ENCODE measurements around the gene STUM.
"Not testable (repeated sequence)": the region's sequence is repeated elsewhere in the genome, so short reads cannot be mapped to it uniquely, and the experiment has no call there.

STUM gene

DNA sequence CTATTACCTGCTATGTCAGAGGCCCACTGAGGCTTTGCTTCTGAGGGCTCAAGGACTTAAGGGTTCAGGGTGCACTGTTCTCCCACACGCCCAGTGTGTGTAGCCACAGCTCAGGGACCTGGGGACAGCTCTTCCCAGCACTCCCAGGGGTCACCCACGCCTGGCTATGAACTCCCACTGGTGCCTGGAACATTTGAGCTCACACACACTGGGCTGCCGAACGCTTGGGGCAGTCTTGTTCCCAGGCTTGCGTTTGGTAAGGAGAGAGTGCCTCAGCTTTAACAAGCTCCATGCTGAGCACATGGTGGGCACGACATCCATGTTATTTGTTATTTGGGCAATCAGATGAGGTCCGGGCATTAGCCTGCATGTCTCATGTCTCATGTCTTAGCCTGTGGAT is 37.6 kb downstream of the STUM start:
- no peak for DNase-seq

DNA sequence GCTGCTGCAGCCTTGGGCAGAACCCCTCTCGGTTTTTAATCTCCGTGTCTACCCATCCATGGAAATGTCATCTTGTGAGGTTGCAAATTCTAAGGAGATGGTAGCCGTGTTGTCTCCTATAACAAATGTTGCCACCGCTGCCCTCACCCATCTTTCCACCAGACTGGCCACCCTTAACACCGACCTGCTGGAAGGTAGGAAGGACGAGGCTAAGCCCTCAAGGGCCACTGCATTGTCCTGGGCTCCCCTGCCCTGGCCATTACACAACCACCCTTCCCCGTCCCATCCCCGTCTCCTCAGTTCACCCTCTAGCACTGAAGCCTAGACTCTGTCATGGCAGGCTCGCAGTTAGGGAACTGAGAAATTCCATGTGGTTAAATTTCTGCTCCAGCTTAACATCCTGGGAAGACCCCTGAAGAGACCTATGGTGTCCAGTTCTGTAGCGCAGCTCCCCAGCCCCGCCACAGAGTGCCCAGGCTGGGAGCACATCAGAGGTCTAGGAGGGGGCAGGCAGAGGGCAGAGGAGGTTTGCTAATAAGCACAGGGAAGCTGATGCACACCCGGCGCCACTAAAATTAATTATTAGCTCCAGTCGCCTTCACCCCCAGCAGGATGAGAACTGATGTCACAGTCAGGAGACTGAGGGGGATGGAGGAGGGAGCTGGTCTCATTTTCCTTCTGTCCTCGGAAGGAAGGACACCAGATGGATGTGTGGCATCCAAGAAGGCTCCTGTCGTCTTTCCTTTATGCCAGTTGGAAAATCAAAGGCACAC is 38.3 kb downstream of the STUM start:
- DNase-seq: no peak

DNA sequence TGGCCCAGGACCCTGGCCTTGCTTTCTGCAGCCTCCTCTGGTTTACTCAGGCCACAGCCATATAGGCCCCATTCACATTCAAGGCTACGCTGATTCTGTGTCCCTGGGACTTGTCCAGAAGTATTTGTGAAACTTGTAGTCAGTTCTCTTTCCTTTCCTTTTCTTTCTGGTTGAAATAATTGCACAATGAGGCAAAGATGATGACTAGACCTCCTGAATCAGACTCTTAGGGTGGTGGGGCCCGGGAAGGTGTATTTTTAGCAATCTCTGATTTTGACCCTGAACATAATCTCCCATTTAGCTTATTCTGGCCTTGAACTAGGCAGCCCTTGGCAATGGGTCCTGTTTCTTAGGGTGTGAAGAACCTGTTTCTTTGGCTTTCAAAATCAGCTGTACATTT is 39.9 kb downstream of the STUM start:
- no peak for DNase-seq

DNA sequence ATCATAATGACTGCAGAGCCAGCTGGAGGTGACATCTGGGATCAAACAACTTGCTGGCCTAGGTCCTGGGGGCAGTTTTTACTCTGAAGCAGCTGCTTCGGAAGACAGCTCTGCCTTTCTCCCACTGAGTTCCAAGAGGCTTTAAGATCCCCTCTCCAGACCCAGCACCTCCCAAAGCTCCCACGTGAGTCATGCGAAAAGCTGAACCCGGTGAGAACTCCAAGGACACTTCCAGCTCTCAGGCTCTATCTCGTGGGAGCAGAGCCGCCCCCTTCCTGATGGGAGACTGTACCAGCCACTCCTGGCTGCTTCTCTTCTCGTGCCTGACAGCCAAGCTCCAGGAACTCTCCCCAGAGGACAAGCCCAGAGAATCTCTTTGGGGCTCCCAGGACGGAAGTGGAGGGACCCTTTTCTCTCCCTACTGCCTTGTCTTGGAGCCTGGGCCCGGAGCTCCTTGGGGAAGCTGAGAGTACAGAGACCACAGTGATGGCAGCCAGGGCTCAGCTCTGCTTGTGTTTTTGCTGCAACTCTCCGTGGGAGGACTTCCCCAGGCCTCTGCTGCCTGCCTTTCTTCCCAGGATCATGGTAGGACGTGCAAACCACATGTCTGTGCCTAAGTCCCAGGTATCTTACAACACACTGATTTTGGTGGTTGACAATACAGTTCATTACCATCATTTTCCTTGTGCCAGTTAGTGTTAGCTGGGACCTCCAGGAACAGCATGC is 40.6 kb downstream of the STUM start:
- DNase-seq: no peak

DNA sequence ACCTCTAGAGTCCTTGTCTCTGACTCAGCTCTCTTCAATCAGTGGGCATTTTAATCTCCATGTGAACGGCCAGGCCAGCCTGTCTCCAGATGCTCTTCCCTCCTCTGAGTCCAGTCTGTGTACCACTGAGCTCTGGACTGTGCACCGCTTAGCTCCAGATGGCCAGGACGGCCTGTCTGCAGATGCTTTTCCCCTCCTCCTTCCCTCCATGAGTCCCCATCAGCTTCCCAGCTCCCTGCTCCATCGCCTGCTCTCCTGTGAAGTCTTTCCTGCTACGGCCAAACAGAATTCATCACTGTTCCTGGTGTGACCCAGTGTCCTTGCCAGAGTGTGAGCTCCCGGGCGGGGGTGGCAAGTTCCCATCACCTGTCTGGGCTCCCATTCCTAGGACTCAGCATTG is 42.0 kb downstream of the STUM start:
- DNase-seq: no peak

DNA sequence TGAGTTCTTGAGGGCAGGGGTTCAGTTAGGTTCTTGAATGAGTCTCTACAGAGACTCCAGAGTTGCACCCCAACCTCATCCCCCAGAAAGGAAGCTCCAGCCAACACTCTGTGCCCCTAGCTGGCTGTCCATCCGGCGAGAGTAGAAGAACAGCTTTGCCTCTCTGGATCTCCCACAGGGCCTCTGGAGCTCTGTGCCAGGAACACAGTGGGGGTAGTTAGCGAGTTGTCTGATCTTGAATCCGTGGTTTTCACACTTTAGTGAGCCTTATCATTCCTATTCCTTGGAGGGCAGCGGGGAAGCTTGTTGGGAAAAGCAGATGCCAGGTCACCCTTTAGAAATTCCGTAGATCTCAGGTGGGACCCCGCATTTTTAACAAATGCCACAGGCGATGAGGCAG is 45.0 kb downstream of the STUM start:
- DNase-seq: no peak

DNA sequence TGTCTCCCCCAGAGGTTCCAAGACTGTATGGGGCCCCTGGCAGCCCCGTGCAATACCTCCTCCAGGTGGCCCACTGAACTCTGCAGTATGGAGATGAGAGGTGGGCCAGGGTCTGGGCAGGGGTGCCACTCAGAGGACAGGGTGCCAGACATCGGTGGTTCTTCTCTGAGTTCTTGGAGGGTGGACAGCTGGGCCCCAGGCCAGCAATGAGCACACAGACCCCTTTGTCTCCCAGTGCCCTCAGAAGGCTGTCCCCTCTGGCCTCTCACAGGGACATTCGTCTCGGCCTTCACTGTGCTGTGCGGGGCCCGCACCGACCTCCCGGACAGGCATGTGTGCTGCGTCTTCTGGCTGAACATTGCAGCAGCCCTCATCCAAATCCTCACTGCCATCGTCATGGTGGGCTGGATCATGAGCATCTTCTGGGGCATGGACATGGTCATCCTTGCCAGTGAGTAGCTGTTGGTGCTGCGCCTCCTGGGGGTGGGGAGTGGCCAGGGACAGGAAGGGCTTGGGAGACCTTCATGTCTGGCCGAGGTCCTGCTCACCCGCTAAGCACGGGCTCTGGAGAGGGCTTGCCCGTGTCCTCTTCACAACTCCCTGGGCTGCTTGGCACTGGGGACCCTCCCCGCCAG is 48.1 kb downstream of the STUM start:
- no peak for DNase-seq

DNA sequence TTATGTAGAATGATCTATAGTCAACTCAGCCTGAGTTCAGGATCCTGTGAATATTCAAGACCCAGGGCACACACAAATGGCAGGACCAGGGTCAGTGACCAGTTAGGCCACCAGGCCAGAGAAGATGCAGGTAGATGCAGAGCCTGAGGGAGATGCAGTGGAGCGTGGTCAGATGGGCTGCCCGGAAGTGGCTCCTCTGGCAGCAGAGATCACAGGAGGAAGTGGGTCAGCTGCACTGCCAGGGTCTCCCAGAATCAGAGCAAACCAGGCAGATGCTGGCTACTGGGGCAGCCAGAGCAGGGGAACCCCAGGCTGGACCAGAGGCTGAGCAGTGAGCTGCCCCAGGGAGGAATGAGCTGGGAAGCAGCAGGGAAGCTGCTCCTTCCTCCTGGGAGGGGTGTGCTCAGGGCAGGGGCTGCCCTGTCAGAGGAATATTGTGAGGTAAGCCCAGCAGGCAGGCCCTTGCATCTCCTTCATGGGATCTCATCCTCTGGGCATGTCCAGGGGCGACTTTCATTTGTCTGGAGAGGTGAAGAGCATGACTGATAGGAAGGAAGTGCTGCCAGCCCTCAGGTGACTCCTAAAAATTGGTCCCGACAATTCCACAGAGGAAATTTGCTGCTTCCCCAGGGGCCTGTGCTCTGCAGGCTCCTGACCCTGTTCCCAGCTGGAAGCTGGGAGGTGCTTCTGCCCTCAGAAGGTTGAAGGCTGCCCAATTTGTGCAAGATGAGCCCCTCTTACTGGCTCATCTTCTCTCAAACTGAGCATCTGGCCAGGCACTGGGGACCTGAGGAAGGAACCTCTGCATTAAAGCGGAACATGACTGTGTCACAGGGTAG is 49.3 kb downstream of the STUM start:
- no peak for DNase-seq

DNA sequence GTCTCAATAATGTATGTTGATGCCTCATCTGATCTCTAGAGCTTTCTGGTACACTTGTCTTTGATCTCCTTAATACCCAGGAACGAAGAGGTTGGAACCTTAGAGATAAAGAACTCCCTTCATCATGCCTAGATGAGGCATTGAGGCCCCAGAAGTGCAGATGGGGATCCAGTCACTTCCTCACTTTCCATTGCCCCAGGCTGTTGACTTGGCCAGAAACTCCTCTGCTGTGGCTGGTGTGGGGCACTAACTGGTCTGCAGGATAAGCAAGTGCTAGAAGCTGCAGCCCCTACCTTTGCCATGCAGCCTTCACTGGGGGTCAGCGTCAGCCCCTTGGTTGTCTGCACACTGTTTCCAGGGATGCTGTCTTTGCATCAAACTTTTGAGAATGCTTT is 49.9 kb downstream of the STUM start:
- no peak for DNase-seq

DNA sequence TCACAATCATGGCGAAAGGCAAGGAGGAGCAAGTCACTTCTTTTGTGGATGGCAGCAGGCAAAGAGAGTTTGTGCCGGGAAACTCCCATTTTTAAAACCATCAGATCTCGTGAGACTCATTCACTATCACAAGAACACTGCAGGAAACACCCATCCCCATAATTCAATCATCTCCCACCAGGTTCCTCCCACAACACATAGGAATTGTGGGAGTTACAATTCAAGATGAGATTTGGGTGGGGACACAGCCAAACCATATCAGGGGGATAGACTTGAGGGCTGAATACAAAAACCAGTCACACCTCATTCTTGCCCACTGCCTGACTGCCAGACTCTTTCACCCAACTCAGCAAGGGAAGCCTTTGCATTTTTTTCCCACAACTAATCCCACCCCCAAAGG is 50.4 kb downstream of the STUM start:
- DNase-seq: not testable (repeated sequence)

DNA sequence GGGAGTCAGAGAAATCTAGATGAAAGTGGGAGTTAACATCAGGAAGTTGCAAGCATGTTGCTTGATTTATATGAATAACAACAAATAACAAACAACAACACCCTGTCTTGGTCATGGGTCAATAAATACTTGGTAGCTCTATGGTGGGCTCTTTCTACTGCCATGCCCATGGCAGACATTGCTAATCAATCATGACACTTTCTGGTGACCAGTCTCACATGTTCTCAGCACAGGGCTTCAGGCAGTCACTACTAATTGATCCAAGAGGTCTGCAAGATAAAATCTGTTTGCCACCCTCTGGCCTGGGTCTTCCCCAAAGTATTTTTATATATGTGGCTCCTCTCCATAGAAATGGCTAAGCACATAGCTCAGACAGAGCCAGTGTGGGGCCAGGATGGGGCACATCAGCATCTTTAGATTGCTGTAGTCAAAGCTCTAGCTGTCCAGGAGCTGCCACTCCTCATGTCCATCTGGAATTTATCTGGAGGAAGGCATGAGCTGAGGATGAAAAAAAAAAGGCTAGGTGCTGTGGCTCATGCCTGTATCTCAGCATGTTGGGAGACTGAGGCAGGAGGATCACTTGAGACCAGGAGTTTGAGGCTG is 51.2 kb downstream of the STUM start:
- no peak for DNase-seq

DNA sequence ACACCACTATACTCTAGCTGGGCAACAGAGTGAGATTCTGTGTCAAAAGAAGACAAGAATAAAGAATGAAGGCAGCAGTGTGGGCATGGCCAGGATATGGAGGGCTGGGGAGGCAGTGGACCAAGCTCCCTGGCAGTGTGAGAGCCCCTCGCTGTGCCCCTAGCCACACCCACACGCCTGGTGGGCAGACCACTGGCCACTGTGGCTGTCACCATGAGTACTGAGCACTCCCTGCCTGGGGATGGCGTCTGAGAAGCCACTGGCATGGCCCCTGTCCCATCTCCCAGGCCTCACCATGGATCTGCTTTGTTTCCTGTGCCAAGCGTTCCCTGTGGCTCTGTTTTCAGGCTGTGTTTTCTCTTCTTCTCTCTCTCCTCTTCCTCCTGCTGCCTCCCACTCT is 51.7 kb downstream of the STUM start:
- DNase-seq: no peak

DNA sequence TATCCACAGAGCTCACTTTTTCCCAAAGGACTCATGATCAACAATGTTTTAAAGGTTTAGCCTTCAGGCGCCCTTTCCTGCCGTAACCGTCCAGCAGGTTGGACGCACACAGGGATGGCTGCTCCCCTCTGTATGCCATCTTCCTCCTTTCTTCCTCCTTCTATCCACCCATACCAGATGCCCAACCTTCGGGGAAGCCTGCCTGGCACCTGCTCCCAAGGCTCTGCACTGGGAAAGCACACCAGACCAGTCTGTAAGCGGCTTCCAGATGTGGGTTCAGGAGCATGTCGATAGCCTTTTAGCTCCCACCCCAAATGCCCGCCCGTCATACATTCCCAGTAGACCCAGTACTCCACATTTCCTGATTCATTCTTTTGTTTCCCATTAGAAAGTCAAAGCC is 52.9 kb downstream of the STUM start:
- no peak for DNase-seq

DNA sequence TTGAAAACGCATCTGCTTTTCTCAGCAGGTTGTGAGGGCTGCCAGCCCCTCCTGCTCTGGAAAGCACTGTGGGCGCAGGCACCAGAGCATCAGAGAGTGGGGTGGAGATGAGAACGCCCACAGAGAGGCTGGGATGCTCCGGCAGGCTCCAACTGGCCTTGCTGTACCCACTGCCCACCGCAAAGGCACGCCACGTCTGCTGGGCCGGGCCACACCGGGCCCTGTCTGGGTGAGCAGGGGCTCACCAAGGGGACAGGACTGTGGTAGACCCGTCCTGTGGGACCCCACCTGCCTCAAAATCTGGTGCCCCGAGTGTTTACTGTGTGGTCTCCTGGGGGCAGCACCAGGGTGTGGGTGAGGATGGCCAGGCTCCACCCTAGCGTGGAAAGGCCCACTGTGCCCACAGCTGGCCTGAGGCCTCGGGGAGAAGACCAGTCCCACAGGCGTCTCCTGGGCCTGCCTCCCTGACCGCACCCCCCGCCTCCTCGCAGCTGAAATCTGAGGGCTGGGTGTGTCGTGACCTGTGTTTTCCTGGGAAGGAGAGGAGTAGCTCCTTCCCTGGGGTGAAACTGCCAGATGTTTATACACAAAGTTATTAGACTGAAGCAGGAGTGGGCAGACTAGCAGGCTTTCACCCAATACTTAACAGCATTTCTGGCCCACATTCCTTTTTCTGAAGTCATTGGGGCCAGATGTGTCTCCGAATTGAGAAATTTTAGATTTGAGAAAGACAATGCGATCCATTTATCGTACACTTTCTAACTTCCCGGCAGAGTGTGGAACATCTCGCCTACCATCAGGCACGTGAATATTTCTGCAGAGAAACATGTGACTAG is 53.8 kb downstream of the STUM start:
- DNase-seq: no peak

DNA sequence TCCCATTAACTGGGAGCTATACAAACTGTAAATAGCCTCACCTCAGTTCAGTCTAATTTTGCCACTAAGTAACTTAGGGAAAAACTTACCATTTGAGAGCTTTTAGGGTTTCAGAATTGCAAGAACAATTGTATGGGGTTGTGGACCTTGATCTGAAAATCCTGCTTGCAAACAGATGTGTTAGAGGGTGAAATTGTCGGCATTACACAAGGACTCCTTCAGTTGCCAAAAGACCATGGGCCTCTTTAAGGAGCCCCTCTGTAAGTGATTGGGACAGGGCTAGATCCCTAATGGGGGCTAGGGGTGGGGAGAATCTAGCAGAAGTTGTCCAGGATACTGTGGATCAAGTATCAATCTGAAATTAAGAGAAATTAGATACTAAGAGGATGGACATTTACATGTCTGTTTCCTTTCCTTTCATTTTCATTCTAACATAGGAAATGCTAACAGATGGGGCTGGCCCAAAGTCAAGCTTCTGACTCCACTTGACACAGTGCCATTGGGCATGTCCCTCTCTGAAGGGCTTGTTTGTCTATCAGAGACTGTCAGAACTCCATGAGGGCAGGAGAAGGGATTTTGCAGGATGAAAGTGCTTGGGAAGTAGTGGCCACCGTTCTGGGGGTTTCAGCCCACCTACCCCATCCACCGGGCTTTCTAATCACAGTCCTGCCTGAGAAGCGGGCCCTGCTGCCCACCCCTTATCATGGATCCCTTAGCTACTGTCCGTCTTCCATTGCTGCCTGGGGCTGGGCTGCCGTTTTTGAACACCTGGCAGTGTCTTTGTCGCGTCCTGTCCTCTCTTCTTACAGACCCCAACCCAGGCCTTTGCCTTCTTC is 54.7 kb downstream of the STUM start:
- no peak for DNase-seq

DNA sequence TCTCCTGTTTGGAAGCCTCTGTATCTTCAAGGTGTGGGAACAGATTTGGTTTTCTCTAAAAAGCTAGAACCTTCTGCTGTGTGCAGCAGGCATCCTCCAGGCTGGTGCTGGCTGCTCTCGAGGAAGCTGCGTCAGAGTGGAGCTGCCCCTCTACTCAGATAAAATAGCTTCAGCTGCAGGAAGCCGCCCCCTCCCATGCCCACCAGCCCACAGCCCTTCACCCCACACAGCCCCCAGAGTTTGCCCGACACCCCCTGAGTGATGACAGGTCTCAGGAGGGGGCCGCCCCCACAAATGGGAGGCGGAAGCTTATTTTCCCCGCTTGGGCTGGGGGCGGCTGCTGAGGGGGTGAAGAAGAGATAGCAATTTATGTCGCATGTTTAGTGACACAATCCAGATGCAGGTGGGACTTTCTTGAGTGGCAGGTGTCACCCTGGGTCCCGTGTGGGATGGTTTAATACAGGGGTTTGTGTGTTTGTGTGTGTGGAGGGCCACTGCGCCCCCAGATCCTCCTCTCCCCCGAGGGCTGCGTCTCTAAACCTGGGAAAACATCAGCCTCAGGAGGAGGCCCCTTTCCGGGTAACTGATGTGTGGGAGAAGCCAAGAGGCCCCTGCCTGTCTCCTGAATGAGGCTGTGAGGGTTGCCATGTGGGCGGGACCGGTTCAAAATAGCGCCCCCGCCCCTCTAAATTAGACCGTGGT is 55.4 kb downstream of the STUM start:
- DNase-seq: no peak

DNA sequence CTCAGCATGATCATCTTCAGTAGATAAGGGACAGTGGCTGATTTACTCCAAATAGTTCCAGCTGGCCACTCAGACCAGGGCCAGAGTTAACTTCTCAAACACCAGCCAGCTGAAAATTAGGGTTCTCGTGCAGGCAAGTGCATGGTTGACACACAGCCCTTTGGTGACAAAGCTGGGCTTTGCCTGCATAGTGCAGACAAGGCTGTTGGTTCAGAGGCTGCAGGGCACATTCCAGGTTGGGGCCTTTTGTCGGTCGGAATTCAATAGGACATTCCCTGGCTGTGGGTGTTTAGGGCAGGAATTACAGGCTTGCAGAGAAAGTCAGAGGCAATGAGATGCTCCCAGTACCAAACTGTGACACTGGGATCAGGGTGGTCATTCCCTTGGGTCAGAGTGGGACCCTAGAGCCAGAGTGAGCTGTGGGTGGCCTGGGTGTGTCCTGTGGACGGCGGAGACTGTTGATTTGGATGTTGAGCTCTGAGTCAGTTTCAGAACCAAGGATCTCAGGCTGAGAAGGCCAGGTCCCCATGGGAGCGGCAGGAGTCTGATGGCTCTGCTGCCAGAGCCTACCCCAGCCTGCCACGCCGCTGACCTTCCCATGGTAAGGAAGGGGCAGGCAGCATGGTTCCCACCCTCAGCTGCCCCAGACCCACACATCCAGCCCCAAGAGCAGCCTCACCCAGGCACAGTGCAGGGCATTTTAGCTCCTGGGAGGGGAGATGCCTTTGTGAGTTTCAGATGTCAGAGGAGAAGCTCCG is 56.2 kb downstream of the STUM start:
- DNase-seq: no peak

DNA sequence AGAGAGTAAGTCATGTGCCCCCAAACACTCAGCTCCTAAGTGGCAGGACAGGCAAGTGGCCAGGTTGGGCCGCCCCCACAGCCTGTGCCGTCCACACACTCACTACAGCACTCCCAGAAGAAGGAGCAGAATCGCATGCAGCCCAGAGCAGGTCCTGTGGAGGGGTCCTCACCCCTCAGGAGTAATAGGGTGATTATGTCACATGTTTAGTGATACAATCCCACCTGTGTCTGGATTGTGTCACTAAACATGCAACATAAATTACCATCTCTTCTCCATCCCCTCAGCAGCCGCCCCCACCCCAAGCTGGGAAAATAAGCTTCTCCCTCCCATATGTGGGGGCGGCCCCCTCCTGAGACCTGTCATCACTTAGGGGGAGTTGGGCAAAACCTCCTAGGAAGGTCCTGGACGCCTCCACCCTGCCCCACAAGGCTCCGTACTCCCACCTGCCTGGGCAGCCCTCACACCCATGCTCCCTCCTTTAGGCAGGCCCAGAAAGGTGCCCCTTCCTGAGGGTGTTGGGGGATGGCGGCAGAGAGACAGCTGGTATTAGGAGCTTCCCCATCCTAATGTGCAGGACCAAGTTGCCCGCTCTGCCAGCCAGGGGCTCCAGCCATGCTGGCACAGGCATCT is 56.9 kb downstream of the STUM start:
- DNase-seq: no peak
